ENCODE results near the gene PTPN21. TPM values are rescaled to one million over a fixed set of nuclear protein-coding genes. Genes with fewer than 3 reads are reported as not detected.

PTPN21 gene
- polyA plus RNA-seq, 3 donors: not detected

DNA sequence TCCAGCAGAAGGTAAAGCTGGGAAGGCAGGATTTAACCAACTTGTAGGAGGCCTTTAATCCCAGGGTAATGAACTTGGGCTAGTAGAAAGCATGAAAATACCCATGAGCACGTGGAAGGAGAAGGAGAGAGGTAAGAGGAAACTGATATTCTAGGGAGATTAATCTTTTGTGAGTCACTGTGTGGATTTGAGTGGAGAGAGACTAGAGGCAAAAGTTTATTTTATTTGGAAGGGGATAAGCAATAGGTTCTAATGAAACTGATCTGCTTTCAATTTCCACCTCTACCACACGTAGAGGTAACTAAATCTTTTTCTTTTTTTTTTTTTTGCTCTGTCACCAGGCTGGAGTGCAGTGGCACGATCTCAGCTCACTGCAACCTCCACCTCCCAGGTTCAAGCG is 52.1 kb downstream of the PTPN21 start:
- H2AFZ ChIP-seq (ENCODE audit: insufficient read depth, low read depth, low read length, poor library complexity, severe bottlenecking): no peak overlapping the region
- H3K4me3 Mint-ChIP-seq: no peak overlapping the region
- no peak overlapping the region for H3K9ac ChIP-seq (ENCODE audit: insufficient read depth, low read length, poor library complexity, severe bottlenecking)
- no peaks in the 10 kb centered on the region for H3K9me3 Mint-ChIP-seq
- no peak overlapping the region for H3K4me2 ChIP-seq (replicated peaks; ENCODE audit: extremely low read depth, low read length, poor library complexity, severe bottlenecking)
- H3K27ac Mint-ChIP-seq: no peak overlapping the region
- DNase-seq: no peak
- intact Hi-C loops (cut with micrococcal nuclease): no loop called here
- H3K4me1 ChIP-seq (ENCODE audit: control insufficient read depth in 1 of 2, insufficient read depth in 2 of 2, low read length in 2 of 2): no peaks in the 10 kb centered on the region
- no peak overlapping the region for H3K4me3 ChIP-seq (replicated peaks in 1 of 3; ENCODE audit: low read depth in 2 of 3, low read length in 3 of 3)
- no peaks in the 10 kb centered on the region for H3K36me3 ChIP-seq (replicated peaks in 1 of 2; ENCODE audit: control insufficient read depth in 1 of 2, insufficient read depth in 2 of 2, low read length in 2 of 2)
- TF ChIP-seq, protein P1, sequence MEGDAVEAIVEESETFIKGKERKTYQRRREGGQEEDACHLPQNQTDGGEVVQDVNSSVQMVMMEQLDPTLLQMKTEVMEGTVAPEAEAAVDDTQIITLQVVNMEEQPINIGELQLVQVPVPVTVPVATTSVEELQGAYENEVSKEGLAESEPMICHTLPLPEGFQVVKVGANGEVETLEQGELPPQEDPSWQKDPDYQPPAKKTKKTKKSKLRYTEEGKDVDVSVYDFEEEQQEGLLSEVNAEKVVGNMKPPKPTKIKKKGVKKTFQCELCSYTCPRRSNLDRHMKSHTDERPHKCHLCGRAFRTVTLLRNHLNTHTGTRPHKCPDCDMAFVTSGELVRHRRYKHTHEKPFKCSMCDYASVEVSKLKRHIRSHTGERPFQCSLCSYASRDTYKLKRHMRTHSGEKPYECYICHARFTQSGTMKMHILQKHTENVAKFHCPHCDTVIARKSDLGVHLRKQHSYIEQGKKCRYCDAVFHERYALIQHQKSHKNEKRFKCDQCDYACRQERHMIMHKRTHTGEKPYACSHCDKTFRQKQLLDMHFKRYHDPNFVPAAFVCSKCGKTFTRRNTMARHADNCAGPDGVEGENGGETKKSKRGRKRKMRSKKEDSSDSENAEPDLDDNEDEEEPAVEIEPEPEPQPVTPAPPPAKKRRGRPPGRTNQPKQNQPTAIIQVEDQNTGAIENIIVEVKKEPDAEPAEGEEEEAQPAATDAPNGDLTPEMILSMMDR (IDR thresholded peaks at IDR 0.05): no peak
- no peaks in the 10 kb centered on the region for H3K79me2 ChIP-seq (ENCODE audit: insufficient read depth, low read length)
- H3K27me3 Mint-ChIP-seq (ENCODE audit: low read depth in 3 of 3): peaks cover 1 to 12% (median 2%) of the 10 kb centered on the region in 3 donors
- H3K27me3 ChIP-seq (ENCODE audit: control insufficient read depth in 2 of 2, insufficient read depth in 2 of 2, low read length in 2 of 2): no peaks in the 10 kb centered on the region
- 78% methylated on average over 1 of the region's 4 CpGs for WGBS (ENCODE audit: insufficient coverage)
- H3K36me3 Mint-ChIP-seq: no peaks in the 10 kb centered on the region
- no peaks in the 10 kb centered on the region for H3K9me3 ChIP-seq (replicated peaks in 1 of 2; ENCODE audit: control insufficient read depth in 1 of 2, insufficient read depth in 1 of 2, low read length in 2 of 2)
- H3K4me1 Mint-ChIP-seq: no peaks in the 10 kb centered on the region
- no peak overlapping the region for H3K27ac ChIP-seq (ENCODE audit: low read depth in 1 of 2, low read length in 2 of 2)
- H4K20me1 ChIP-seq (ENCODE audit: insufficient read depth, low read length): no peaks in the 10 kb centered on the region

DNA sequence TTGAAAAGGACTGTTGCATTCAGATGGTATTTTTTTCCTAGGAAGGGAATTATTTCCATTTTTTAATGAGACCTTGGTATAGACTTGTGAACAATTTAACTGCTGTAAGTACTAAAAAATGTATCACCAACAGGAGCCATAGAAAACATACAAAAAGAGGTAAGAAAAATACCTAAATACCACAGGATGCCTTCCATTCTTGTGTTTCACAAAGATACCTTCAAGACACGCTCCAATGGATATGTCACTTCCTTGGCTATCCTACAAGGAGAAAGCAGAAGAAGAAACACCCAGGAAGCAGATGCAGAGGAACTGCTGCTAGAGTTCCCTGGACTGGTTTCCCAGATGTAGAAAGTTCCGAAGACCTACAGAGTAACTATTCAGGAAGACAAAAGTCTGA is 54.2 kb downstream of the PTPN21 start:
- H3K79me2 ChIP-seq (ENCODE audit: insufficient read depth, low read length): no peaks in the 10 kb centered on the region
- Mint-ChIP-seq H3K27ac (no peak overlapping the region), H3K36me3 (no peaks in the 10 kb centered on the region), H3K4me3 (no peak overlapping the region), H3K4me1 (no peaks in the 10 kb centered on the region), H3K27me3 (ENCODE audit: low read depth in 3 of 3) (peaks cover 2 to 6% (median 4%) of the 10 kb centered on the region in 3 donors), H3K9me3 (no peaks in the 10 kb centered on the region)
- H3K36me3 ChIP-seq (replicated peaks in 1 of 2; ENCODE audit: control insufficient read depth in 1 of 2, insufficient read depth in 2 of 2, low read length in 2 of 2): no peaks in the 10 kb centered on the region
- no peaks in the 10 kb centered on the region for H4K20me1 ChIP-seq (ENCODE audit: insufficient read depth, low read length)
- TF ChIP-seq, protein P1 (IDR thresholded peaks at IDR 0.05): no peak
- H3K4me3 ChIP-seq (replicated peaks in 1 of 3; ENCODE audit: low read depth in 2 of 3, low read length in 3 of 3): no peak overlapping the region
- DNase-seq: no peak
- no peaks in the 10 kb centered on the region for H3K4me1 ChIP-seq (ENCODE audit: control insufficient read depth in 1 of 2, insufficient read depth in 2 of 2, low read length in 2 of 2)
- H3K27ac ChIP-seq (ENCODE audit: low read depth in 1 of 2, low read length in 2 of 2): no peak overlapping the region
- no peak overlapping the region for H3K9ac ChIP-seq (ENCODE audit: insufficient read depth, low read length, poor library complexity, severe bottlenecking)
- H2AFZ ChIP-seq (ENCODE audit: insufficient read depth, low read depth, low read length, poor library complexity, severe bottlenecking): no peak overlapping the region
- intact Hi-C loops (cut with micrococcal nuclease): no loop called here
- no peaks in the 10 kb centered on the region for H3K27me3 ChIP-seq (ENCODE audit: control insufficient read depth in 2 of 2, insufficient read depth in 2 of 2, low read length in 2 of 2)
- H3K9me3 ChIP-seq (replicated peaks in 1 of 2; ENCODE audit: control insufficient read depth in 1 of 2, insufficient read depth in 1 of 2, low read length in 2 of 2): no peaks in the 10 kb centered on the region
- WGBS (ENCODE audit: insufficient coverage): 89% methylated on average over 1 of the region's 2 CpGs
- no peak overlapping the region for H3K4me2 ChIP-seq (replicated peaks; ENCODE audit: extremely low read depth, low read length, poor library complexity, severe bottlenecking)
